DMS79 treated with DMSO at 0.1 percent for 48 hours (cell line): ENCODE data around the gene PRKCB.

Experiments
- DNase-seq: peaks from one replicate; lab custom pipeline; 2025; lab: John Stamatoyannopoulos, UW

The PRKCB gene

GRCh38 chr16:24046442-24046841 lies 210.7 kb downstream of the PRKCB start:
- no peak for DNase-seq

DNA sequence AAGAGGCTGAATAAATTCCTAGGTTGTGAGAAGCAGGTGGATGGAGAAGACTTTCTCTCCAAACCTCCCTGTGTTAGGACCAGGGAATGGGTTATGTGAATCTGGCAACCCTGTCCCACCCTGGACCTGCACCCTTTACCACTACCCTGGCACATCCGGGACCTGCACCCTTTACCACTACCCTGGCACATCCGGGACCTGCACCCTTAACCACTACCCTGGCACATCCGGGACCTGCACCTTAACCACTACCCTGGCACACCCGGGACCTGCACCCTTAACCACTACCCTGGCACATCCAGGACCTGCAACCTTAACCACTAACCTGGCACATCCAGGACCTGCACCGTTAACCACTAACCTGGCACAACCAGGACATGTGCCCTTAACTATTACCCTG lies 213.3 kb downstream of the PRKCB start:
- DNase-seq = no peak

GRCh38 chr16:24051125-24051524 lies 215.3 kb downstream of the PRKCB start:
- DNase-seq = no peak

GRCh38 chr16:24052329-24053098 lies 216.7 kb downstream of the PRKCB start:
- DNase-seq = no peak

DNA sequence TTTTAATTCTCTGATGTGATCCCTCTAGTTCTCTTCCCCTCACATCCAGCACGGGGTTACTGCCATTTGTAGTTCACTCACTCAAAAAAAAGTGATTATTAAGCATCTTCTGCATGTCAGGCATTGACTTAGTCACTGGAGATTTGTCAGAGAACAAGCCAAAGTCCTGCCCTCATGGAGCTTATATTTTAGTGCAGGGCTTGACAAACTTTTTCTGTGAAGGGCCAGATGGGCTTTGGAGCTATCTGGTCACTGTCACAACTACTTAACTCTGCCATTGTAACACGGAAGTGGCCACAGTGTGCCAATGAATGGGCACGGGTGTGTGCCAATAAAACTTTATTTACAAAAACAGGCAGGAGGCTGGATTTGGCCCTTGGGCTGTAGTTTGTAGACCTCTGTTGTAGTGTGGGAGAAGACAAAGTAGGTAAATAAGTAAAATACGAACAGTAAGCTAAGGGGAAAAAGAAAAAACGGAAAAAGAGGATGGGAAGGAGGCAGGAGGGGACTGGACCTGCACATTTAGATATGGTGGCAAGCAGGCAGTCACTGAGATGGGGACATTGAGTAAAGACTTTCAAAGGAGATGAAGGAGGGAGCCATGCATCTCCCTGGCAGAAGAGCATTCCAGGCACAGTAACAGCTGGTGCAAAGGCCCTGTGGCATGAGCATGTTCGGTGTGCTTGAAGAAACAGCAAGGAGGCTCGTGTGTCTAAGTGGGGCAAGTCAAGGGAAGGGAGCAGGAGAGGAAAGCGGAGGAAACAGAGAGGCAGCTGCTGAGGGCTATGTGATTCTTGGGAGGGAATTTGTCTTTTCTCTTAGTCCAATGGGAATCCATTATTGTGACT lies 217.5 kb downstream of the PRKCB start:
- DNase-seq = no peak

GRCh38 chr16:24054741-24055491 lies 219.1 kb downstream of the PRKCB start:
- no peak for DNase-seq

- no peak for DNase-seq
These were observed 226.6 kb downstream of the PRKCB start for GRCh38 chr16:24062270-24062817.

DNA sequence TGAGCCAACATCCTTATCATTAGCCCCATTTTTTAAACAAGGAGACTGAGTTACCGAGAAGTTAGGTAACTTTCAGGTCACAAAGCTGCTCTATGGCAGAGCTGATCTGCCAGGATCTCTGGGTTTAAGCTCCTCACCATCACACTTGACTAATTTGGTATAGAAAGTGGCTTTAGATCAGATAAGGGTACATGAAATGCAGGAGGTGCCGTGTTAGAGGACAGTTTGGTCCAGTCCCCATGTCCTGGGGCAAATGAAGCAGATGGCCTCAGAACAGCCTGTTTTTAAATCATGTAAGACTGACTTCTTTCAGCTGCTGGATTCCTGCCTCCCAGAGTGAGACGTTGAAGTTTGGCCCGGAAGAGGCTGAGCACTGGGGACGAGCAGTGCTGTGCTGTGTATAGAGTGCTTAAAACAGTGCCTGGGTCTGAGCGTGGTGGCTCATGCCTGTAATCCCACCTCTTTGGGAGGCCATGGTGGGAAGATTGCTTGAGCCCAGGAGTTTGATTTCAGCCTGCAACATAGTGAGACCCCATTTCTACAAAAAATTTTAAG lies 233.3 kb downstream of the PRKCB start:
- DNase-seq = no peak

GRCh38 chr16:24070851-24071250 lies 235.1 kb downstream of the PRKCB start:
- DNase-seq = no peak

DNA sequence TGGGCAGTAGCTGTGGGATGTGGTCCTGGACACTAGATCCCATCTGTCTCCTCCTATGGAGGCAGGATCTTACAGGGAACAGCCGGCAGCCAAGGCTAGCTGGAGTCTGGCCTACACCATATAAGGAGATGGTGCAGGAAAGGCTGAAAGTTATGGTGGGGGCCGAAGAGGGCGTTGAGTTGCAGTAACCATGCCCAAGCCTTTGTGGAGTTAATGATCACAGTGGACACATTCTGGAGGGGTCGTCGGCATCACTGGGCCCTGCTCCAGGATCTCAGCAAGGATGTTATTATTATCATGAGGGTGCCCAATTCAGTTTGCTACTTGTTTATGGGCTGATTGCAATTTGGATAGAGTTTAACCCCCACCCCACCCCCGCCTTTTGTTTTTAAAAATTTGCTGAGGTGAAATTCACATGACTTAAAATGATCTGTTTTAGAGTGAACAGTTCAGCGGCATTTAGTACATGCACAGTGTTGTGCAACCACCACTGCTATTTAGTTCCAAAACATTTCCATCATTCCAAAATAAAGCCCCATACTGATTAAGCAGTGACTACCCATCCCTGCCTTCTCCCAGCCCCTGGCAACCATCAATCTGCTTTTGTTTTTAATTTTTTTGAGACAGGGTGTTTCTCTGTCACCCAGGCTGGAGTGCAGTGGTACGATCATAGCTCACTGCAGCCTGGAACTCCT lies 236.0 kb downstream of the PRKCB start:
- no peak for DNase-seq

DNA sequence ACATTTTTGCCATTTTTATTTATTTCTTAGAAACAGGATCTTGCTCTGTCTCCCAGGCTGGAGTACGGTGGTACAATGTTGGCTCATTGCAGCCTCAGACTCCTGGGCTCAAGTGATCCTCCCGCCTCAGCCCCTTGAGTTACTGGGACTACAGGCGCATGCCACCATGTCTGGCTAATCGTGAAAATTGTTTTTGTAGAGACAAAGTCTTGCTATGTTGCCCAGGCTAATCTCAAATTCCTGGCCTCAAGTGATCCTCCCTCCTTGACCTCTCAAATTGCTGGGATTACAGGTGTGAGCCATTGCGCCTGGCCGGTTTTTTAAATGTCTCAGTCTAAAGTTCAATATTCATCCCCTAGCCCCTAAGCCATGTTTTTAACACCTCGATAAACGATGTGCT lies 237.5 kb downstream of the PRKCB start:
- no peak for DNase-seq

- no peak for DNase-seq
These were observed 238.8 kb downstream of the PRKCB start for GRCh38 chr16:24074574-24074973.

- no peak for DNase-seq
These were observed 239.5 kb downstream of the PRKCB start for GRCh38 chr16:24075302-24075701.

DNA sequence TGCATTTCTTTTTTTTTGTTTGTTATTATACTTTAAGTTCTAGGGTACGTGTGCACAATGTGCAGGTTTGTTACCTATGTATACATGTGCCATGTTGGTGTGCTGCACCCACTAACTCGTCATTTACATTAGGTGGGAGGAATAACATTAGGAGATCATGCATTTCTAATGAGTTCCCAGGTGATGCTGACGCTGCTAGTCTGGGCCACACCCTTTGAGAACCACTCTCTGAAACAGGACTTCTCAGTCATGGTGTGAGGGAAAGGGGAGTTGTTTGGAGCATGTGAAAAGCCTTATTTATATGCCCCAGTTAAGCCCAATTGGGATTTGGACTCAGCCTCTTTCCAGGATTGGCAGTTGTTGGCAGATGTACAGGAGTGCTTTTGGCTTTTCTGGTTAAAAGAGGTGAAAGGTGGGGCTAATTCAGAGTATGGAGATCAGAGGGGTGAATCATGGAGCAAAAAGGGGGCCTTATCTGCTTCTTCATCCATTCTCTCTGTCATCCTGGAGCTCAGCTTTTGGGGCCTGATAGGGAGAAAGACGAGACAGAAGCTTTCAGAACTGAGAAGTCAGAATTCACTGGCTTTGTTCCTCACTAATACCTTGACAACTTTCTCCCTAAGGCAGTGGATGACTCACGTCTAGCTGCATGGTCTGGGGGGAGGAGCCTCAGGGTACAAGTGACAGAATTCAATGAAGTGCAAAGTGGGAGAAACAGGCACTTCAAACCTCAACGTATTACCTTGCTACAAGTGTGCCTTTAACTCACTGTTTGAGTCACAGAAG lies 240.3 kb downstream of the PRKCB start:
- peak; percentile 39 for DNase-seq

GRCh38 chr16:24077292-24077691 lies 241.5 kb downstream of the PRKCB start:
- no peak for DNase-seq

DNA sequence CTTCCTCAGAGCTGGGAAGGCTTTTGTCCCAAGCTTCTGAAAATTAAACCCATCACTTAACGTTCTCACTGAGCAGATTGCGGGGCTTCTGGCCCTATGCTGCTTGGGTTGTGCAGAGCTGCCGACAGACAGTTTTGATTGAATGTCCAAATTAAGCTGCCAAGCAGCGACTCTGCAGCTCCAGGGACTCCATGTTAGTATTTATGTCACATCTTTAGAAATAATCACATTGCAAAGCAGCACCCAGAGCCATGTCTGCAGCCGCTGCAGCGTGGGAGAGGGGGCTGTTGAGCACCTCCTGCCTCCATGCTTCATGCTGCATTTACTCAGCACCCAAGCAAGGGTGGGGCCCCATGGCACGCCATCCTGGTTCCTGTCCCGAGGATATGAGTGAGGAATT lies 242.2 kb downstream of the PRKCB start:
- DNase-seq = no peak

GRCh38 chr16:24085666-24086065 lies 249.9 kb downstream of the PRKCB start:
- DNase-seq = no peak

GRCh38 chr16:24087891-24088410 lies 252.2 kb downstream of the PRKCB start:
- DNase-seq = no peak

DNA sequence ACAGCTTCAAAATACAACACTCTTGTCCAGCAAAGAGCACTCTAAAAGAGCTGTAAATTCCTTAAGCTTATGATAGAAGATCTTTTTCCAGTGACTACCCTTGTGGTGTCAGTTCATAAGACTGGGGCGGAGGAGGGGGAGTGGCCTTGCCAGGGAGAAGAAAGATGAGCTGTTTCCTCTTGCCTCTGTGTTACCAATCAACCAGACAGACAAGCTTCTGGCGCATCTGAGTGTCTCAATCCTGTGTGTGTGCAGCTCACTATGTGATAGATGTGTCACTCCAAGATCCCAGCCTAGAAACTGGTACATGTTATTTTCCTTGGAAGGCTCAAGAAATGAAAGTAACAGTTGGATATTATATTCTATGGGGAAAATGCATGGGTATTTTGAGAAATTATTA lies 253.0 kb downstream of the PRKCB start:
- no peak for DNase-seq

DNA sequence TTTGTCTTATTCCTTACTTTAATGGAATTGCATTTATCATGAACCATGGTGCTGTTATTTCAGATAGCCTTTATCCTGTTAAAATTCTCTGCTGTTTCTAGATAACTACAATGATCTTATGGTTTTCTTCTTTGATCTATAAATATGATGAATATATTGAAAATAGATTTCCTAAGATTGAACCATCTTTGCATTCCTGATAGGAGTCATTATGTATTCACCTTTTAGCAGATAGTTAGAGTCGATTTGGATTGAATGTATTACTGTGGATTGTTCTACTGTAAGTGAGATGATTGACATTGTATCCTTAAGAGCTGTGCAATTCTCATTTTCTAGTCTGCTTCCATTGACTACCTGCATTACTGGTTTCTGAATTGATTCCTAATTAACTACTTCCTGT lies 255.3 kb downstream of the PRKCB start:
- no peak for DNase-seq
